Naive thymus-derived CD8-positive, alpha-beta T cell (primary cell): ENCODE data around the gene GNGT2. TPM values are rescaled to one million over a fixed set of nuclear protein-coding genes. Genes with fewer than 3 reads are reported as not detected.

Experiments used
- ATAC-seq, 2 donors: fragments of 150-1000 bp; cut with Tn5 transposase in 1 of 2; sonication (Bioruptor Pico), chemical (Tn5 transposase) in 1 of 2; 1 replicate in 1 of 2; 2 replicates in 1 of 2; pipeline ENCODE4 v1.10.0; 2021; ENCODE audit warnings: mild to moderate bottlenecking in 2 of 2, moderate library complexity in 2 of 2
- POLR2A ChIA-PET: fragments of 350-600 bp; sonication (Branson Sonifier 250); formaldehyde crosslinking; loops from one replicate; lab custom pipeline; 2021; ENCODE audit warnings: antibody characterized with exemption; lab: Charles Lee
- DNase-seq, 10 donors: peaks; one replicate each; pipeline versions ENCODE4 v3.0.0 to v3.0.0-alpha.2; 2020 to 2022
- H3K27ac Mint-ChIP-seq, 10 donors: one replicate each; pipeline ENCODE4 v1.8.0; 2020 to 2022; ENCODE audit warnings: mild to moderate bottlenecking in 10 of 10, mixed read lengths in 10 of 10, moderate library complexity in 4 of 10, inconsistent platforms in 1 of 10
- H3K27me3 Mint-ChIP-seq, 5 donors: one replicate each; pipeline ENCODE4 v1.8.0; 2021 to 2022; ENCODE audit warnings: mixed read lengths in 5 of 5
- H3K36me3 Mint-ChIP-seq, 3 donors: one replicate each; pipeline ENCODE4 v1.8.0; 2020 to 2022; ENCODE audit warnings: mixed read lengths in 3 of 3, mild to moderate bottlenecking in 2 of 3, inconsistent platforms in 1 of 3
- H3K4me1 Mint-ChIP-seq, 4 donors: one replicate each; pipeline ENCODE4 v1.8.0; 2021 to 2022; ENCODE audit warnings: mixed read lengths in 4 of 4
- H3K4me3 Mint-ChIP-seq, 10 donors: one replicate each; pipeline ENCODE4 v1.8.0; 2020 to 2022; ENCODE audit warnings: mild to moderate bottlenecking in 10 of 10, mixed read lengths in 10 of 10, moderate library complexity in 6 of 10, inconsistent platforms in 1 of 10
- H3K9me3 Mint-ChIP-seq, 9 donors: one replicate each; pipeline ENCODE4 v1.8.0; 2020 to 2022; ENCODE audit warnings: mixed read lengths in 9 of 9, mild to moderate bottlenecking in 3 of 9, inconsistent platforms in 1 of 9, moderate library complexity in 1 of 9
- polyA plus RNA-seq, 3 donors: library from polyadenylated mRNA; unstranded; fragments of 300-500 nt; fragmentation: Illumina TruSeq; gene quantifications; one replicate each; pipeline ENCODE4 v1.2.3, GENCODE V29; 2021
- total RNA-seq, 8 experiments: library from RNA in 2 of 8; stranded (reverse) in 2 of 8; gene quantifications; one replicate each; pipeline ENCODE4 v1.2.3 and lab custom pipeline; 2021 to 2026

Gene GNGT2
- total and polyA plus RNA-seq, 5 experiments from 2014 or later, result 4.7 to 25.8 (median 14.7) TPM

GRCh38 chr17:49241692-49242397, 31.5 kb upstream of the GNGT2 start:
- DNase-seq (peak in 1 of 10 donors; percentile 26), ATAC-seq (no peak)
- Mint-ChIP-seq H3K9me3 (no peaks in the 10 kb centered on the region), H3K36me3 (peaks cover 0 to 5% (median 0%) of the 10 kb centered on the region in 3 donors), H3K27me3 (peaks cover 0 to 8% (median 0%) of the 10 kb centered on the region in 5 donors), H3K4me3 (no peak overlapping the region), H3K4me1 (no peaks in the 10 kb centered on the region), H3K27ac (no peak overlapping the region)
- POLR2A ChIA-PET, result interaction anchor here (0.7 kb wide), 1 partner anchor 847 kb away, joined by 3 read pairs; no protein-coding TSS in a partner anchor

- Mint-ChIP-seq H3K4me3 (no peak overlapping the region), H3K27me3 (peaks cover 0 to 5% (median 0%) of the 10 kb centered on the region in 5 donors), H3K9me3 (no peaks in the 10 kb centered on the region), H3K27ac (no peak overlapping the region), H3K4me1 (no peaks in the 10 kb centered on the region), H3K36me3 (peaks cover 0 to 5% (median 0%) of the 10 kb centered on the region in 3 donors)
- ATAC-seq, result no peak
- DNase-seq, result no peak
- POLR2A ChIA-PET, result interaction anchor here (0.6 kb wide), 1 partner anchor 10 kb away, joined by 3 read pairs; no protein-coding TSS in a partner anchor
Observed at GRCh38 chr17:49241040-49241439, 30.7 kb upstream of the GNGT2 start.

GRCh38 chr17:49240619-49241018, 30.2 kb upstream of the GNGT2 start:
- POLR2A ChIA-PET, result no interaction called here
- Mint-ChIP-seq H3K4me1 (no peaks in the 10 kb centered on the region), H3K27me3 (peaks cover 0 to 5% (median 0%) of the 10 kb centered on the region in 5 donors), H3K4me3 (no peak overlapping the region), H3K9me3 (no peaks in the 10 kb centered on the region), H3K27ac (no peak overlapping the region), H3K36me3 (peaks cover 0 to 5% (median 0%) of the 10 kb centered on the region in 3 donors)
- ATAC-seq (no peak), DNase-seq (no peak)

- H3K27me3 Mint-ChIP-seq, result peaks cover 0 to 3% (median 0%) of the 10 kb centered on the region in 5 donors
- H3K36me3 Mint-ChIP-seq, result peaks cover 0 to 5% (median 0%) of the 10 kb centered on the region in 3 donors
- POLR2A ChIA-PET, result no interaction called here
- H3K27ac Mint-ChIP-seq, result no peak overlapping the region
- H3K4me1 Mint-ChIP-seq, result no peaks in the 10 kb centered on the region
- H3K4me3 Mint-ChIP-seq, result no peak overlapping the region
- DNase-seq, result no peak
- ATAC-seq, result no peak
- no peaks in the 10 kb centered on the region for H3K9me3 Mint-ChIP-seq
Observed at GRCh38 chr17:49239963-49240362, 29.6 kb upstream of the GNGT2 start.

GRCh38 chr17:49235896-49236295, 25.5 kb upstream of the GNGT2 start:
- H3K36me3 Mint-ChIP-seq, result peaks cover 0 to 5% (median 0%) of the 10 kb centered on the region in 3 donors
- ATAC-seq, result no peak
- H3K9me3 Mint-ChIP-seq, result no peaks in the 10 kb centered on the region
- POLR2A ChIA-PET, result no interaction called here
- no peak overlapping the region for H3K27ac Mint-ChIP-seq
- H3K27me3 Mint-ChIP-seq, result peaks cover 0 to 7% (median 0%) of the 10 kb centered on the region in 5 donors
- peaks cover 2 to 10% (median 8%) of the 10 kb centered on the region in 4 donors for H3K4me1 Mint-ChIP-seq
- no peak for DNase-seq
- H3K4me3 Mint-ChIP-seq, result no peak overlapping the region

- no peak for DNase-seq
- Mint-ChIP-seq H3K4me1 (peaks cover 3 to 21% (median 9%) of the 10 kb centered on the region in 4 donors), H3K27ac (no peak overlapping the region), H3K4me3 (no peak overlapping the region), H3K27me3 (peaks cover 0 to 6% (median 0%) of the 10 kb centered on the region in 5 donors), H3K36me3 (peaks cover 0 to 5% (median 0%) of the 10 kb centered on the region in 3 donors), H3K9me3 (no peaks in the 10 kb centered on the region)
- ATAC-seq, result no peak
- POLR2A ChIA-PET, result interaction anchor here (0.8 kb wide), 1 partner anchor 136 kb away, joined by 4 read pairs; no protein-coding TSS in a partner anchor
Observed at GRCh38 chr17:49234509-49235080, 24.2 kb upstream of the GNGT2 start.

GRCh38 chr17:49231563-49231894, 21.2 kb upstream of the GNGT2 start:
- peaks cover 8 to 32% (median 23%) of the 10 kb centered on the region in 4 donors for H3K4me1 Mint-ChIP-seq
- H3K27ac Mint-ChIP-seq, result peak overlapping the region in 5 of 10 donors; percentile 75 to 92 (median 87)
- POLR2A ChIA-PET, result interaction anchor here (0.5 to 0.6 kb wide), 2 partner anchors 10 to 55 kb away, joined by 3 read pairs; no protein-coding TSS in a partner anchor
- peak overlapping the region; percentile 73 to 94 (median 89) for H3K4me3 Mint-ChIP-seq
- DNase-seq, result no peak
- H3K36me3 Mint-ChIP-seq, result no peaks in the 10 kb centered on the region
- ATAC-seq, result no peak
- peaks cover 0 to 5% (median 0%) of the 10 kb centered on the region in 5 donors for H3K27me3 Mint-ChIP-seq
- no peaks in the 10 kb centered on the region for H3K9me3 Mint-ChIP-seq

- H3K27me3 Mint-ChIP-seq, result peaks cover 0 to 5% (median 0%) of the 10 kb centered on the region in 5 donors
- no peaks in the 10 kb centered on the region for H3K36me3 Mint-ChIP-seq
- peaks cover 8 to 32% (median 24%) of the 10 kb centered on the region in 4 donors for H3K4me1 Mint-ChIP-seq
- POLR2A ChIA-PET, result interaction anchor here (0.5 to 7.4 kb wide), 7 partner anchors 10 to 54 kb away, joined by 3 to 41 read pairs (median 4); no protein-coding TSS in a partner anchor
- H3K4me3 Mint-ChIP-seq, result peak within 1 kb of the TSS; percentile 73 to 94 (median 89)
- H3K9me3 Mint-ChIP-seq, result no peaks in the 10 kb centered on the region
- DNase-seq, result peak; percentile 80 to 91 (median 86)
- H3K27ac Mint-ChIP-seq, result peak within 1 kb of the TSS in 8 of 10 donors; percentile 33 to 92 (median 86)
- peak; percentile 92 to 94 for ATAC-seq
Observed at GRCh38 chr17:49230636-49231562, 20.5 kb upstream of the GNGT2 start, which contains the start of gene PHOSPHO1. PHOSPHO1 (minus strand) TSS chr17:49230787; CDS start chr17:49226691, 4,096 bp downstream.

- POLR2A ChIA-PET, result interaction anchor here (1.2 to 7.4 kb wide), 5 partner anchors 13 to 50 kb away, joined by 3 to 41 read pairs (median 6); no protein-coding TSS in a partner anchor
- no peaks in the 10 kb centered on the region for H3K36me3 Mint-ChIP-seq
- ATAC-seq, result peak; percentile 1 to 9
- H3K4me3 Mint-ChIP-seq, result peak overlapping the region; percentile 73 to 94 (median 89)
- peak overlapping the region in 6 of 10 donors; percentile 44 to 84 (median 80) for H3K27ac Mint-ChIP-seq
- peaks cover 0 to 5% (median 0%) of the 10 kb centered on the region in 5 donors for H3K27me3 Mint-ChIP-seq
- H3K4me1 Mint-ChIP-seq, result peaks cover 12 to 33% (median 28%) of the 10 kb centered on the region in 4 donors
- DNase-seq, result no peak
- H3K9me3 Mint-ChIP-seq, result no peaks in the 10 kb centered on the region
Observed at GRCh38 chr17:49229805-49230600, 19.6 kb upstream of the GNGT2 start.

- Mint-ChIP-seq H3K4me3 (peak overlapping the region; percentile 45 to 92 (median 80)), H3K4me1 (peaks cover 18 to 40% (median 33%) of the 10 kb centered on the region in 4 donors), H3K9me3 (no peaks in the 10 kb centered on the region), H3K27ac (peak overlapping the region in 7 of 10 donors; percentile 44 to 84 (median 80)), H3K36me3 (no peaks in the 10 kb centered on the region), H3K27me3 (peaks cover 0 to 5% (median 0%) of the 10 kb centered on the region in 5 donors)
- POLR2A ChIA-PET, result interaction anchor here (1.2 to 8.9 kb wide), 6 partner anchors 12 to 49 kb away, joined by 3 to 112 read pairs (median 12); no protein-coding TSS in a partner anchor
- no peak for ATAC-seq
- DNase-seq, result no peak
Observed at GRCh38 chr17:49229076-49229804, 18.9 kb upstream of the GNGT2 start.
